ENCODE measurements around the gene SLC22A12.
A peak's percentile ranks its signal among the peaks of the same experiment; 100 is the strongest.
"Not testable (repeated sequence)": the region's sequence is repeated elsewhere in the genome, so short reads cannot be mapped to it uniquely, and the experiment has no call there.

The SLC22A12 gene

DNA sequence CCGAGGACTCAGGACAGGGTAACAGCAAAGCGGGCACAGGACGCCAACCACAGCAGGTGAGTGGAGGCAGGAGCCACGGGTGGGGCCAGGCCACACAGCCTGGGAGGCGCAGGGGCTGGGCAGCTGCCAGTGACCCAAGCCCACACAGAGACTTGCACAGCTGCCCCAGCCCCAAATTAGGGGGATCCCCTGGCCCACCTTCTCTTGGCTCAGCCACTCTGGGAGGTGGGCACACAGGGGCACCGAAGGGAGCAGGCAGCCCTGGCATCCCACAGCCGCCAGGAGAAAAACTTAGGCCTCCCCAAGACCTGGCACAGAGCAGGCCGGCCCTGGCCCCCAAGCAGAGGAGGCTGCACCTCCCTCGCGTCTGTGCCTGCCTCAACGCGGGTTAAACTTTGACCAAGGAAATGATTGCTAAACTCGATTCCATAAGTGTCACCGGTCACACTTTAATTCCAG lies at the start of gene SLC22A12:
SLC22A12 (plus strand) TSS at position 458 of the 459 bp plus-strand sequence. CDS start 337 bp downstream, outside the sequence.
- DNase-seq (ENCODE audit: low spot score) = no peak

- DNase-seq (ENCODE audit: low spot score) = no peak
These were observed 48.6 kb upstream of the SLC22A12 start for GRCh38 chr11:64542172-64543125.

DNA sequence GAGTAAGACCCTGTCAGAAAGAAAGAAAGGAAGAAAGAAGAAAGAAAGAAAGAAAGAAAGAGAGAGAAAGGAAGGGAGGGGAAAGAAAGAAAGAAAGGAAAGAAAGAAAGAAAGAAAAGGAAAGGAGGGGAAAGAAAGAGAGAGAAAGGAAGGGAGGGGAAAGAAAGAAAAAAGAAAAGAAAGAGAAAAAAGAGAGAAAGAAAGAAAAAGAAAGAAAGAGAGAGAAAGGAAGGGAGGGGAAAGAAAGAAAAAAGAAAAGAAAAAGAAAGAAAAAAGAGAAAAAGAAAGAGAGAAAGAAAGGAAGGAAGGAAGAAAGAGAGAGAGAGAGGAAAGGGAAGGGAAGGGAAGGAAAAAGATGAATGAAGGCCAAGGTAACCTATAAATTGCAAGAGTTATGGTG lies 47.2 kb upstream of the SLC22A12 start:
- no peak for DNase-seq (ENCODE audit: low spot score)

- no peak for DNase-seq (ENCODE audit: low spot score)
These were observed 46.3 kb upstream of the SLC22A12 start for GRCh38 chr11:64544616-64545296.

DNA sequence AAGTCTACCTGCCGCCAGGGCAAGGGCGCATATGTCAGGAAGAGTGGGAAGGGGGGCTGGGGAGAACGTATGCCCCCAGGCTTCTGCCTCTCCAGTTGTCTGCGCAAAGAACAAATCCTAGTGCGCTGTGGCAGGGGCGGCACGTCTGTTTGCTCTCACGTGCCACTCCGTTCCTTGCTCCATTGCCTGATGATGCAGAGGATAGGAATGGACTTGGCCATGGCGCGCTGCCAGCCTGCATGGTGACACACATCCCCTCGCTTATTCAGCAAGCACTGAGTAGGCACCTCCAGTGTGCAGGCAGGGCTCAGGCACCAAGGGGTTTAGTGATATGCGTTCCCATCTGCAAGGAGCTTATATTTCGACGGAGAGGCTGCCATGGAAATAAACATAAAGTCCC lies 45.4 kb upstream of the SLC22A12 start:
- no peak for DNase-seq (ENCODE audit: low spot score)

DNA sequence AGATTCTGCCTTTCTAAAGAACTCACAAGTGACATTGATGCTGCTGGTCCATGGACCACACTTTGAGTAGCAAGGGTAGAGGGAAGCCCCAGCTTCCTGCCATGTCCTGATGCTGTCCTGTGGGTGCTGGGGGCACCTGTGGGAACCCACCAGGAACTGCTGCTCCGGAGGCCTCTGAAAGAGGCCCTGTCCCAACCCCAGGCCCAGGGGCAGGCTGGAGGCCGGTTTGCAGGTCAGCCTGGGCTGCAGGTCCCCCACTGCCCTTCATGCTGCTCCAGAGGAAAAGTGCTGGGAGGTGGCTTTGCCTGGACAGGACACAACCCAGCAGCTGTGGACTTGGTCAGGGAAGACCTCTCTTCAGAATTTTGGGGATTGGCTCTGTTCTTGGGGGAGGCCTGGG lies 44.8 kb upstream of the SLC22A12 start:
- DNase-seq (ENCODE audit: low spot score) = no peak

DNA sequence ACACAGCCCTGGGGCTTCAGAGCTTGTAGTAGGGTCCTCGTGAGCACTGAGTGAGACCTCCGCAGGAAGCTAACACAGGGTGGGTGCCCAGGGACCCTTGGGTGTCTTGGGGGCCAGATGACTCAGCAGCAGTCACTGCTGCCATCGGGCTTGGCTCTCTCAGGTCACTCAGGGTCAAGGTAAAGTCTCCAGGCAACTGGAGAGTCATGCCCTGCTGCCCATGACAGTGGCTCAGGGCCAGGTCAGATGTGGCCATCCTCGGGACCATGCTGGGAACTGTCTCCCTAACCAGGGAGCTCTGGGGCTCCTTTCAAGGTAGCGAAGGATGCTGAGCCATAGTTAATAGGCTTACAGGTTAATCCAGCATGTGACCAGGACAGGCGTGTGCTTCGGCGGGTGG lies 44.4 kb upstream of the SLC22A12 start:
- no peak for DNase-seq (ENCODE audit: low spot score)

- no peak for DNase-seq (ENCODE audit: low spot score)
These were observed 41.1 kb upstream of the SLC22A12 start for GRCh38 chr11:64549969-64550368.

DNA sequence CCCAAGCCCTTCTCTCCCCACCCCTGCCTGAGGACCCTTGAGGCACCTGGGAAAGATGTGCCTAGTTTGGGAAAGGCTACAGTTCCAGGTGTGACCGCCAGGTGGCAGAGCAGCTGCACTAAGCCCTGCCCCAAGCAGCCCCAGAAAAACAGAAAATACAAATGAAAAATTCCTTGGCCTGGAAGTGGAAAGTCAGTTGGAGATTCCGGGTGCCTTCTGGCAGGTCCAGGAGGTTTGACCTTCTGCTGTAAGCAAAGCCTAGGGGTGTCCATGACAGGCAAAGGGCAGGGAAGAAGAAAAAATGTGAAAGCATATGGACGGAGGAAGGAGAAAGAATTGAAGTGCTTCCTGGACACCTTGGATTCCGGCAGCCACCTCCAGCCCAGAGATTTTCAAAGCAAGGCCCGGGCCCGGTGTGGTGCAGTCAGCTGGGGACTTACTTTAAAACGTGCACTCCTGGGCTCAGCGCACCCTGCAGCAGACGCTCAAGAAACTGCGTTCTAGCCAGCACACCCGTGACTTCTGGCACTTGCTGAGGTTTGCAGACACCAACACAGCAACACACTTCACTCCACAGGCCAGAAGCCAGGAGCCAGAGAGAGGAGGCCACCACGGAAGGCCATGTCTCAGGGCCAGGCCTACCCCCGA lies 37.3 kb upstream of the SLC22A12 start:
- DNase-seq (ENCODE audit: low spot score) = peak; percentile 81

DNA sequence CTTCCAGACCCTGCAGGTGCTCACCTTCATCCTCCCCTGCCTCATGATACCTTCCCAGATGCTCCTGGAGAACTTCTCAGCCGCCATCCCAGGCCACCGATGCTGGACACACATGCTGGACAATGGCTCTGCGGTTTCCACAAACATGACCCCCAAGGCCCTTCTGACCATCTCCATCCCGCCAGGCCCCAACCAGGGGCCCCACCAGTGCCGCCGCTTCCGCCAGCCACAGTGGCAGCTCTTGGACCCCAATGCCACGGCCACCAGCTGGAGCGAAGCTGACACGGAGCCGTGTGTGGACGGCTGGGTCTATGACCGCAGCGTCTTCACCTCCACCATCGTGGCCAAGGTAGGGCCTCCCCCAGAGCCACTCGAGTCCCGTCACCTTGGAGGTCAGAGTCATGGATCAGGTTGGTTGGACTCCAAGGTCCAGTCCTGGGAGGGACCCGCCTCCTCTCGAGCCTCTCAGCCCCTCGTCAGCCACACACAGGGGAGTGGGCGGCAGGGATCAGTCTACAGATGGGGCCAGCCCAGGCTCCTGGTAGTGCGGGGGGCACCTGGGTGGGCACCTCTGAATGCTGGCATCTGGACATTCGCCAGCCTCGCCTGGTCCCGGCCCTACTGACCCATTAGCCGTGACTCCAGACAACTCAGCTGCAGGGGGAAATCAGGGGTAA lies 34.8 kb upstream of the SLC22A12 start:
- no peak for DNase-seq (ENCODE audit: low spot score)

DNA sequence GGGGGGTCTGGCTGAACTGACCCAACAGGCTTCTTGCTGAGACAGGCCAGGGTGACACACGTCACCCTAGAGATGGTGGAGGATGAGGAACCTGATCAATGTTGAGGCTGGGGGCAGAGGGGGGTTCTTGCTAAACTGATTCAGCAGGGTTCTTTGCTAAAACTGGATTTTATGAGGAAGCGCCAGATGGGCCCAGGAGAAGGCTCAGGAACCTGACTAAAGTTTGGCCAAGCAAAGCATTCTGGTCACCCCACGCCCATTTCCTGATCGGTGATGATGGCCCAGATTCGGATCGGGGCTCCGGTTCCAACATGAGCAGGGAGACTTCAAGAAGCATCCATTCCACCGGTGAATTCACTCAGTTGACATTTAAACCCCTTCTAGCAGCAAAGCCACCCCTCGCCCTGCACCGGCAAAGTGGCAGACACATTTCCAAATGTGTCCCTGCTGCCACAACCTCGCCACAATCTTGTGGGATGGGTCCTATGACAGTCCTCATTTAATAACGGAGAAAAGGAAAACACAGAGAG lies 34.2 kb upstream of the SLC22A12 start:
- DNase-seq (ENCODE audit: low spot score) = no peak

DNA sequence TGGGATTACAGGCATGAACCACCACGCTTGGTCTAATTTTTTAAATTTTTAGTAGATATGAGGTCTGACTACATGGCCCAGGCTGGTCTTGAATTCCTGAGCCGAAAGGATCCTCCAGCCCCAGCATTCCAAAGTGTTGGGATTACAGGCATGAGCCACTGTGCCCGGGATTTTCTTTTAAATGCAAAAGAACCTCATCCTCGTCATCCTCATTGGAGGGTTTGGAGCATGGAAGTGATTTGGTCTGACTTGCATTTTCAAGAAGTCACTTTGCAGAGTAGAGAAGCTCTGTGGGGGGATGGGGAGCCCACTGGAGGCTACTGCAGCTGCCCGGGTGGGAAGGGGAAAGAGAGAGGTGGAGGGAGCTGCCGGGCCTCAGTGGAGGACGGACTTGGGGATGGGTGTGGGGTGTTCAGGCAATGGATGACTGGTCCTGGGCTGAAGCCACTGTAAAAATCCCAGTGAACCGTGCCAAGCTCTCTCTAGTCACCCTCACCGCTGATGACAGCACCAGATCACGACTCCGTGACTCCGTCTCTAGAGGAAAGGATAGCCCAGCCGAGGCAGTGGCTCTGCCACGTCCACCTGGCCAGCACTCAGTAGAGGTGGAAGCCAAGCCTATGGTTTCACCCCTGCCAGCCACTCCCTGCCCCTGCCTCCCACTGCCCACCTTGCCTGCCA lies 32.8 kb upstream of the SLC22A12 start:
- no peak for DNase-seq (ENCODE audit: low spot score)

DNA sequence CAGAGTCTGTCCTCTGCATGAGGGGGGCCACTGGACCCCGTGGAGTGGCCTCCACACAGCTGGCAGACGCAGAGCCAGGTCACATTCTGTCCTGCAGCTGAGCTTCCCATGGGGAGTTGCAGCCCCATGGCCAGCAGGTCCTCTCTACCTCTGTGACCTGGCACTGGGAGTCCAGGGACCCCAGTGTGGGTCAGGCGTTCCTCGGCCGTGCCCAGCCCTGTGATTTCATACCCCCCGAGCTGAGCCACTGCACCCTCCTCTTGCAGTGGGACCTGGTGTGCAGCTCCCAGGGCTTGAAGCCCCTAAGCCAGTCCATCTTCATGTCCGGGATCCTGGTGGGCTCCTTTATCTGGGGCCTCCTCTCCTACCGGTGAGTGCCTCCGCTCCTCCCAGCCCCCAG lies 32.2 kb upstream of the SLC22A12 start:
- no peak for DNase-seq (ENCODE audit: low spot score)

DNA sequence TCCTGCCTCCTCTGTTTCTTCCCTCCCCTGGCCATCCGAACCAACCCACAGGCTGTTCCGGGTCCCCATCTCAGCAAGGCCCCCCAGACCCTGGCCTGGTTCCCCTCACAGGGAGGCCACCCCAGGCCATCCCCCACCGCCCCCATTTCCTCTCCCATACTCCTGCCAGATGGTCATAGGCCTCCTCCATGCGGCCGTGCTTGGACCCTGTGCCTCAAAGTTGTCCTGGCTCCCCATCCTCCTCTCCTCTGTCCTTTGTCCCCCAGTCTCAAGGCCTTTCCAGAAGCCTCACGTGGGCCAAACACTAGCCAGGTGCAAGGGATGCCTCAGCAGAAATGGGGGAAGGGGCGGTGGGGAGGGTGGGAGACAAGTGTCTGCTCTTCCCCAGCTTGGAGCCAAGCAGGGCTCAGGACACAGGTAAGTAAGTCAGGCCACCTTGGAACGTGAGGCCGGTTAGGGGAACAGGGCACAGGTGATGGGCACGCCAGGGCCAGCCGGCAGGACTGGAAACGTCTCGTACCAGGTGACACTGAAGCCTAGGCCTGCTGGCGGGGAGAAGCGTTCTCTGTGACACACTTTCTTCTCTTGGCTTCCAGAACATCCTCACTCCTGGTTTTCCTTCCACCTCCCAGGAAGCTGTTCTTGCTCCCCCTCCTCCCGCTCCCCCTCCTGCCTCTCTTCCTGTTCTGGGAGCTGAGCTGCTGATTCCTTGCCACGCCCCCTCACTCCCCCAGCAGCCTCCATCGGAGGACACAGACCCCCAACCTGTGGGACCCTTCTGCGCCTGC lies 31.5 kb upstream of the SLC22A12 start:
- no peak for DNase-seq (ENCODE audit: low spot score)

DNA sequence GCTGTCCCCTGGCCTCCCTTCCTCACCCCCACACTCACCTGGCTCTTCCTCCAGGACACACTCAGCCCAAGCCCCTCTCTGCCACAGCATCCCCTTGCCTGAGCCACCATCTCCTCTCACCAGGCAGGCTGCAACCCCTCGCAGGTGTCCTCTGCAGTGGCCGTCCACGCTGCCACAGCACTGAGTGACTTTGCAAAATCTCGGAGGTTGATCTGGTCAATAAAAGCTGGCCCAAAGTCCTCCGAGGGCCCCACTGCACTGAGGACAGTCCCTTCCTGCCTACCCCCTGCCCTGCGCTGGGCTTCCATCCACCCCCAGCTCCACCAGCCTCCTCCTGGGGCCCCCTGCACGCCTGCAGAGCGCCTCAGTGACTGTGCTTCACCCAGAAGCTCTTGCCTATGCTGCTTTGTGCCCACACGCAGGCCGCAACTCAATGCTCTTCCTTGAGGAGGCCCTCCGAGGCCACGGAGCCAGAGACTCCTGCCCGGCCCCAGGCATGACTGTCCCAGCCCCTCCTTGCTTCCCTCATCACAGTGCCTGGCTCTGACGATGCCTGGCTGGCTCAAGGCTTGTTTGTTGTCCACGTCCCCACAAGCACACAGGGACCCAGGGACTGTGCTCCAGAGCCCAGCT lies 30.8 kb upstream of the SLC22A12 start:
- DNase-seq (ENCODE audit: low spot score) = no peak

GRCh38 chr11:64560941-64561340 lies 30.1 kb upstream of the SLC22A12 start:
- no peak for DNase-seq (ENCODE audit: low spot score)

DNA sequence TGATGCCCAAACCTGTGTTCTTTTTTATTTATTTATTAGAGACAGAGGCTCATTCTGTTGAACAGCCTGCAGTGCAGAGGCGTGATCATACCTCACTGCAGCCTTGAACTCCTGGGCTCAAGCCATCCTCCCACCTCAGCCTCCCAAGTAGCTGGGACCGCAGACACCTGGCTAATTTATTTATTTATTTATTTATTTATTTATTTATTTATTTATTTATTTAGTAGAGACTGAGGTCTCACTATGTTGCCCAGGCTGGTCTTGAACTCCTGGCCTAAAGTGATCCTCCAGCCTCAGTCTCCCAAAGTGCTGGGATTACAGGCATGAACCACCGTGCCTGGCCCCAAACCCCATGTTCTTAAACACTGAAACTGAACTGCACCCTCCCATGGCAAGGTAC lies 29.6 kb upstream of the SLC22A12 start:
- DNase-seq (ENCODE audit: low spot score) = not testable (repeated sequence)

DNA sequence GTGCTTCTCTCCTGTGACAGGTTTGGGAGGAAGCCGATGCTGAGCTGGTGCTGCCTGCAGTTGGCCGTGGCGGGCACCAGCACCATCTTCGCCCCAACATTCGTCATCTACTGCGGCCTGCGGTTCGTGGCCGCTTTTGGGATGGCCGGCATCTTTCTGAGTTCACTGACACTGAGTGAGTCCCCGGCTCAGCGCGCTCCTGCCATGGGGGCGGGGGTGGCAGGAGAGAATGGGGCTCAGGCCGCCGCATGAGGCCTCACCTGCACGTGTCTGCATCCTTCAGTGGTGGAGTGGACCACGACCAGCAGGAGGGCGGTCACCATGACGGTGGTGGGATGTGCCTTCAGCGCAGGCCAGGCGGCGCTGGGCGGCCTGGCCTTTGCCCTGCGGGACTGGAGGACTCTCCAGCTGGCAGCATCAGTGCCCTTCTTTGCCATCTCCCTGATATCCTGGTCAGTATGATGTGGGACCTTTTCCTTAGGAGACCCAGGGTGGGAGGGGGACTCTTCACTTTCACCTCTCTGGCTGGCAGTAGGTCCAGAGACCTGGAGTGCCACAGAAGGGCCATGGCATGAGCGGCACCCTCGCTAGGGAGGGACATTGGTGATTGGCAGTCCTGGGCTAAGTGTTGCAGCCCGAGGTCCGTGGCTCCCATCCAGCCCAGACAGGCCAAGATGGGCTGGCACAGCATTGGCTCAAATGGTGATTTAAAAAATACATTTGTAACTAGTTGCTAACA lies 28.9 kb upstream of the SLC22A12 start:
- DNase-seq (ENCODE audit: low spot score) = no peak

DNA sequence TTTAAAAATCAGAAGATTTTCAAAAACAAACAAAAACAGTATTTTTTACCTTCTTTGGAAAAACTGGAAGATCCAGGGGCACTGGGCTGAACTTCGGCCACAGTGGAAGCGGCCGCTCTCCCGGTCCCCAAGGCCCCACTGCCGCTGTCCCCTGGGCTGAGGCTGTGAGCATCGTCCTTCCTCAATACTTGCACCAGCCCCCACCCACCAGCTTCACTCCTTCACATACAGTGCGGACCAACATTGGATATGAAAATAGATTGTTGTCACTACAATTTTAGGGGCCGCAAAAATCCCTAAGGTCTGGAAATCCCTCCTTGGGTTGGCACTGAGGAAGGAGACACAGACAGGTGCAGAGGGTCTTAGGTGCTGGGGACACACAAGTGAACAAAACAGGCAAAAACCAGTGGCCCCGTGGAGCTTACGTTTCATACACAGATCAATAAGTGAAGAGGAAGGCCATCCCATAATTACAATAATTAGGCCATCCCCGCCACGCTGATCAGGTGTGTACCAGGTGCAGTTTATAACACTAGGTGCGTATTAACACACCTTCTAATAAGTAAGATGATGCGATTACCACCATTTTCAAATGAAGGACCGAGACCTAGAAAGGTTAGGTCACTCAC lies 28.2 kb upstream of the SLC22A12 start:
- DNase-seq (ENCODE audit: low spot score) = no peak

All from D341Med (cell line).